Muscle of leg (tissue), 11 donors: Measurements from ENCODE around the gene STAMBPL1. TPM values are rescaled to one million over a fixed set of nuclear protein-coding genes. Genes with fewer than 3 reads are reported as not detected.
A peak's percentile ranks its signal among the peaks of the same experiment; 100 is the strongest.

ENCODE experiments used
- DNase-seq: peaks from one replicate; pipeline ENCODE4 v3.0.0; 2013
- H3K27ac ChIP-seq: one replicate; pipeline ENCODE4 v1.5.1; 2013; ENCODE audit warnings: mild to moderate bottlenecking, low read length, control low read depth
- H3K27me3 ChIP-seq: one replicate; pipeline ENCODE4 v1.6.1; 2013; ENCODE audit warnings: low read length; ENCODE audit not compliant: control insufficient read depth, insufficient read depth
- H3K36me3 ChIP-seq: one replicate; pipeline ENCODE4 v1.6.1; 2013; ENCODE audit warnings: low read length; ENCODE audit not compliant: control insufficient read depth, insufficient read depth
- H3K4me1 ChIP-seq: one replicate; pipeline ENCODE4 v1.6.1; 2013; ENCODE audit warnings: low read length; ENCODE audit not compliant: control insufficient read depth, insufficient read depth
- H3K4me3 ChIP-seq: one replicate; pipeline ENCODE4 v1.5.1; 2013; ENCODE audit warnings: low read length, control low read depth
- H3K9me3 ChIP-seq: replicated peaks from 2 replicates; pipeline ENCODE4 v1.6.1; 2013; ENCODE audit warnings: low read depth, low read length; ENCODE audit not compliant: control insufficient read depth
- WGBS: methylation state at CpG from one replicate; pipeline ENCODE4 v1.1.5; 2013; ENCODE audit warnings: missing lambda C conversion rate; ENCODE audit not compliant: insufficient coverage; 5-methylcytosine and 5-hydroxymethylcytosine counted together
- polyA plus RNA-seq, 8 donors: library from polyadenylated mRNA; unstranded; fragments of 120-200 nt; gene quantifications; one replicate each; pipeline versions ENCODE4 v1.2.1 to v1.2.3, GENCODE V29; 2013; ENCODE audit warnings: inconsistent platforms in 1 of 8, low replicate concordance in 1 of 8; ENCODE audit not compliant: insufficient read length in 8 of 8, insufficient read depth in 1 of 8
- total RNA-seq: library from RNA; stranded (reverse); fragments of 120-200 nt; gene quantifications from one replicate; pipeline ENCODE4 v1.2.4, GENCODE V29; 2013

STAMBPL1 gene
- total and polyA plus RNA-seq, 9 donors = 5.2 to 10.3 (median 6.3) TPM

GRCh38 chr10:88901206-88901983 is 21.4 kb downstream of the STAMBPL1 start:
- no CpG with 5 or more reads among the region's 1 CpG for WGBS
- Histone ChIP-seq H3K27ac (no peak overlapping the region), H3K36me3 (peaks cover 17% of the 10 kb centered on the region), H3K4me3 (no peak overlapping the region), H3K9me3 (no peaks in the 10 kb centered on the region), H3K27me3 (no peaks in the 10 kb centered on the region), H3K4me1 (peaks cover 8% of the 10 kb centered on the region)
- peak; percentile 62 for DNase-seq

DNA sequence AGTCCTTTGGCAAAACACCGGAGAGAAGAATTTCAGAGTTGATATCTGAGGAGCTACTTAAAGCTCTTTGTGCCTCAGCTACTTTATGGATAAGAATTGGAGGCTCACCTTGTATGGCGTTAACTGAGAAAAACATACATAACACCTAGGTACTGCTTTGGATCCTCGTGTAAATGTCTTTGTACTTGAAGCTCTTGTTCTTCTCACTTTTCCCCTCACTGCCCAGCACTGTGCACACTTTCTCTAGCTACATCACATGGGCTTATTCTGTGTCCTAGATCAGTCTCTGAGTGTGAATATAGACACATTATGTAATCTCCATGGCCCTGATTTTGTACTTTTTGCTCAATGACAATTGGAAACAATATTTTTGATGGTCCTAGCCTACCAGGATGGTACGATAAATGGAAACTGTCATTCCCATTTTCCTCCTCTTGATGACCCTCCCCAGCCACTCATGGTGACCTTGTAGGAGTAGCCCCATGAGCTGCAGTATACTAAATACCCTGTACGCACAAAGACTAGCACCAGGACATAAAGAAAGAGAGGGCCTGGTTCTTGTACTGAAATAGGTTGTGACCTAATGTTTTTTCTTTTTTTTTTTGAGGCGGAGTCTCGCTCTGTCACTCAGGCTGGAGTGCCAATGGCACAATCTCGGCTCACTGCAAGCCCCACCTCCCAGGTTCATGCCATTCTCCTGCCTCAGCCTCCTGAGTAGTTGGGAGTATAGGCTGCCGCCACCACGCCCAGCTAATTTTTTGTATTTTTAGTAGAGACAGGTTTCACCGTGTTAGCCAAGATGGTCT is 22.1 kb downstream of the STAMBPL1 start:
- no peak for DNase-seq
- no peaks in the 10 kb centered on the region for H3K27me3 ChIP-seq
- 100% methylated on average over 1 of the region's 11 CpGs for WGBS
- H3K9me3 ChIP-seq = no peaks in the 10 kb centered on the region
- peaks cover 17% of the 10 kb centered on the region for H3K36me3 ChIP-seq
- H3K27ac ChIP-seq = no peak overlapping the region
- H3K4me1 ChIP-seq = peaks cover 3% of the 10 kb centered on the region
- H3K4me3 ChIP-seq = no peak overlapping the region

- no peaks in the 10 kb centered on the region for H3K9me3 ChIP-seq
- 60% methylated on average over 1 of the region's 3 CpGs for WGBS
- no peak overlapping the region for H3K4me3 ChIP-seq
- no peaks in the 10 kb centered on the region for H3K4me1 ChIP-seq
- H3K27ac ChIP-seq = no peak overlapping the region
- no peaks in the 10 kb centered on the region for H3K27me3 ChIP-seq
- H3K36me3 ChIP-seq = peaks cover 17% of the 10 kb centered on the region
- DNase-seq = no peak
These were observed 23.7 kb downstream of the STAMBPL1 start for GRCh38 chr10:88903715-88904114.

DNA sequence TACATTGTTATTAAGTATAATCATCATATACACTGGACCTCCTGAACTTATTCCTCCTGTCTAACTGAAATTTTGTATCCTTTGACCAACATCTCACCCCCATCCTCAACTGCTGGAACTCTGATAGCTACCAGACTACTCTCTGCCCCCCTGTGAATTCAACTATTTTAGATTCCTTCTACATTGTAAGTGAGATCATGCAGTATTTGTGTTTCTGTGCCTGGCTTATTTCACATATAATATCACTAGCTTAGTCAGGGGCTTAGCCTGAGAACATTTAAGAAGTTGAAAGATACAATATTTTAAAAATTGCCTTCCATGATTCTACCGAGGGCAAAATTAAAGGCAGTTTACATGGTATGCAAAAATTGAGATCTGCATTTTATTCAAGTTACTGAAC is 26.9 kb downstream of the STAMBPL1 start:
- Histone ChIP-seq H3K36me3 (peaks cover 17% of the 10 kb centered on the region), H3K27ac (no peak overlapping the region), H3K4me1 (no peaks in the 10 kb centered on the region), H3K27me3 (no peaks in the 10 kb centered on the region), H3K9me3 (no peaks in the 10 kb centered on the region), H3K4me3 (no peak overlapping the region)
- no peak for DNase-seq
- WGBS = no CpG with 5 or more reads among the region's 1 CpG

- H3K4me1 ChIP-seq = peaks cover 3% of the 10 kb centered on the region
- no peak overlapping the region for H3K27ac ChIP-seq
- no peak for DNase-seq
- no peaks in the 10 kb centered on the region for H3K27me3 ChIP-seq
- no peak overlapping the region for H3K4me3 ChIP-seq
- H3K9me3 ChIP-seq = no peaks in the 10 kb centered on the region
- WGBS = no CpG with 5 or more reads among the region's 4 CpGs
- H3K36me3 ChIP-seq = peaks cover 10% of the 10 kb centered on the region
These were observed 28.1 kb downstream of the STAMBPL1 start for GRCh38 chr10:88908194-88908593.

DNA sequence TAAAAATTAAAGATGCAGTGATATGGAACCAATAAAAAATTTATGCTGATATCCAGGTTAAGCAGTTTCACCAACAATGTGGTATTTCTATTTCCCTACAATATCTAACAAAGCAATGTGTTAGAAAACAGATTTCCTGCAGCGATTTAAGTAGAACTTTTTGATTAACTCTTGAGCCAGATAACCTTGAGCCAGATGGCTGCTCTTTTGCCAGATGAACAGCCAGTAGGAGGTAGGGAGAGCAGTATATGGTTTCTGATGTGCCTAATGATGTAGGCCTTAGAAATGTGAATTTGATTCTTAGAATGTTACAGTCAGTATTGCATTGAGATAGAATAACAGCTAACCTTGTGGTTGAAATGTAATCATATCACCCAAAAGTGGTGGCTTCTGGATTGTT is 31.1 kb downstream of the STAMBPL1 start:
- WGBS = 50% methylated on average over 1 of the region's 1 CpG
- Histone ChIP-seq H3K4me1 (peaks cover 4% of the 10 kb centered on the region), H3K27me3 (no peaks in the 10 kb centered on the region), H3K4me3 (no peak overlapping the region), H3K9me3 (no peaks in the 10 kb centered on the region), H3K27ac (no peak overlapping the region), H3K36me3 (peaks cover 2% of the 10 kb centered on the region)
- no peak for DNase-seq

- peaks cover 2% of the 10 kb centered on the region for H3K36me3 ChIP-seq
- no peaks in the 10 kb centered on the region for H3K9me3 ChIP-seq
- no peak for DNase-seq
- H3K27ac ChIP-seq = no peak overlapping the region
- no peaks in the 10 kb centered on the region for H3K27me3 ChIP-seq
- H3K4me1 ChIP-seq = peaks cover 4% of the 10 kb centered on the region
- 96% methylated on average over 3 of the region's 3 CpGs for WGBS
- no peak overlapping the region for H3K4me3 ChIP-seq
These were observed 31.8 kb downstream of the STAMBPL1 start for GRCh38 chr10:88911851-88912250.

- no peaks in the 10 kb centered on the region for H3K27me3 ChIP-seq
- H3K4me1 ChIP-seq = peaks cover 4% of the 10 kb centered on the region
- peak; percentile 68 for DNase-seq
- H3K27ac ChIP-seq = peak overlapping the region; percentile 72
- WGBS = 32% methylated on average over 6 of the region's 9 CpGs
- H3K4me3 ChIP-seq = no peak overlapping the region
- no peaks in the 10 kb centered on the region for H3K9me3 ChIP-seq
- peaks cover 6% of the 10 kb centered on the region for H3K36me3 ChIP-seq
These were observed 33.1 kb downstream of the STAMBPL1 start for GRCh38 chr10:88913127-88913526.

DNA sequence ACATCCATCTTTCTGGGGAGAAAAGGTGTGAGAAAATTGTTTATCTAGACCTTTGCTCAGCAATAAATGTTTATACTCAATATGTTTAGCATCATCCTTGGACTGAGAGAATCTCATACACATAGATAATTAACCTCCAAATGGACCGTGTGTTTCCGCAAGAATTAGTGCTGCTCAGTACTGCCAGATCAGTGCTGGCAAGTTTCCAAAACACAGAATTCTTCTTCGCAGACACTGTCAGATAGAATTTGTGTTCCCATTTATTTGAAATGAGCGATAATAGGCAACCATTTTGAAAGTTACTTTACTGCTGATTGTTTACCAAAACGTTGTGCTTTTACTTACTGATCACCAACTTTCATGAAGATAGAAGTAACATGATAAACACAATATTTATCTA is 33.7 kb downstream of the STAMBPL1 start:
- no peaks in the 10 kb centered on the region for H3K27me3 ChIP-seq
- H3K4me3 ChIP-seq = no peak overlapping the region
- DNase-seq = peak; percentile 69
- H3K27ac ChIP-seq = no peak overlapping the region
- H3K9me3 ChIP-seq = no peaks in the 10 kb centered on the region
- H3K4me1 ChIP-seq = peaks cover 4% of the 10 kb centered on the region
- peaks cover 6% of the 10 kb centered on the region for H3K36me3 ChIP-seq
- WGBS = 14% methylated on average over 2 of the region's 5 CpGs

DNA sequence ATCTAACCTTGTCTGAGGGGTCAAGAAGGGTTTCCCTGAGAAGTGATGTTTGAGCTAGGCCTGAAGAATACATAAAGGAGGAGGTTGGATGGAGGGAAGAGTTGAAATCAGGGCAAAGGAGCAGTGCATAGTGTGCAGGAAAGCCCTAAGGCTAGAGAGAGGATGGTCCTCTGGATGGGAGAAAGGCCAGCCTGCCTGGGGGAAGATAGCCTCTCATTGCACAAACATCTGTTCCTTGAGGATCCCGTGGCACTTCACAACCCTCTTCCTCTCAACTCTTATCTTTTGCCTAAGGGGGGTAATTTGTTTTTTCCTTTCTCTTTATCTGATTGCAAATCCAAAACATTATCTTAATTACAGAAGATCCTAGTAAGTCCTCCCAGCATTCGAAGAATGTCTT is 35.7 kb downstream of the STAMBPL1 start:
- DNase-seq = no peak
- no peaks in the 10 kb centered on the region for H3K27me3 ChIP-seq
- peaks cover 6% of the 10 kb centered on the region for H3K36me3 ChIP-seq
- no peak overlapping the region for H3K27ac ChIP-seq
- no CpG with 5 or more reads among the region's 2 CpGs for WGBS
- H3K4me3 ChIP-seq = no peak overlapping the region
- H3K4me1 ChIP-seq = peaks cover 6% of the 10 kb centered on the region
- H3K9me3 ChIP-seq = no peaks in the 10 kb centered on the region
